Mucosa of descending colon (tissue), 3 donors: ENCODE data around the gene LCE1B. TPM values are rescaled to one million over a fixed set of nuclear protein-coding genes. Genes with fewer than 3 reads are reported as not detected.

ENCODE experiments used
- ATAC-seq: fragments of 200-7000 bp; cut with Tn5 transposase; one replicate; pipeline ENCODE4 v1.9.1; 2020; ENCODE audit warnings: mild to moderate bottlenecking, moderate library complexity
- DNase-seq, 3 donors: peaks; one replicate each; pipeline ENCODE4 v3.0.0-alpha.2; 2020
- H3K36me3 ChIP-seq: fragments of 200-600 bp; one replicate; pipeline ENCODE4 v1.8.0; 2021; ENCODE audit warnings: low read depth, mild to moderate bottlenecking
- H3K4me1 ChIP-seq: fragments of 200-600 bp; one replicate; pipeline ENCODE4 v1.8.0; 2021; ENCODE audit warnings: low read depth, mild to moderate bottlenecking
- H3K4me3 ChIP-seq: fragments of 200-600 bp; one replicate; pipeline ENCODE4 v1.8.0; 2021; ENCODE audit warnings: mild to moderate bottlenecking
- H3K9me3 ChIP-seq: fragments of 200-600 bp; one replicate; pipeline ENCODE4 v1.8.0; 2021; ENCODE audit warnings: mild to moderate bottlenecking
- intact Hi-C, 2 donors: fragments of 100-400 bp; cut with DNase I in 1 of 2; cut with micrococcal nuclease in 1 of 2; formaldehyde crosslinking; loops; one replicate each; pipeline versions ENCODE4 v1.11.0 to v1.11.1; 2022; cut with DNase I, micrococcal nuclease
- total RNA-seq, 3 donors: library from RNA; stranded (reverse); fragmentation: NEBNext Ultra II Directional in 2 of 3; extraction: Animal tissue kit (Norgen Biotek cat#: 25700) in 2 of 3; gene quantifications; one replicate each; pipeline versions ENCODE4 v1.2.1 to v1.2.4, GENCODE V29; 2021 to 2023
- TF ChIP-seq, protein P1 (sequence below): fragments of 200-600 bp; IDR thresholded peaks from one replicate; pipeline ENCODE4 v1.8.0; 2022; ENCODE audit warnings: antibody characterized with exemption, mild to moderate bottlenecking
- donor health status: DM: no; HTN: no; CAD: no; lungs with moderate emphysema.
- donor health status: DM: no; HTN: no; CAD: no.
- donor health status: DM: no; HTN: yes; CAD: no.

The LCE1B gene
- total RNA-seq, 3 donors from 2014 or later = not detected

DNA sequence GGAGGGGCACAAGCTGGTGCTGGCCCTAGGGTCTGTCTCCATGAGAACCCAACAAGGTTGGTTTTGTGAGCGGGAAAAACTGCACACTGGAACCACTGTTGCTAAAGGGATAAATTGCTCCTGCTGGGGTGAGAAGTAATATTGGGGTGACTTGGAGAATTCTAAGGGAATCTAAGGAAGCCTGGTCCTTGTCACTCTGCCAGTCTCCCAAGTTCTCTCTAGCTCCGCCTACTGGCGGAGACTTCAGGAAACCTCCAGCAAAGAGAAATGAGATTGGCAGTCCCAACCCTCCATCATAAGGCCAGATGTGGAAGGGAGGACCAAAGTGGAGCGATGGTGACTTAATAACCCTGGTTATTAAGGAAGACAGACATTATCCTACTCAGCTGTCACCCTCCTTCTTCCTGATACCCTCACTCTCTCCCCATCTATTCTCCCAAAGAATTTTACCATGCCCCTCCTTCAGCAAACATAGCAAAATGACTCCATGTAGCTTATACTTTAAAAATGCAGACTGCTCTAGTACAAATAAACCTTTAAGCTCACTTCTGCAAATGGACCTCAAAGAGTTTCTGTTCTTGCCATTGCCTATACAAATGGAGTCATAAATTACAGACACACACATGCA, 34.1 kb upstream of the LCE1B start:
- Histone ChIP-seq H3K4me3 (no peak overlapping the region), H3K9me3 (no peaks in the 10 kb centered on the region), H3K4me1 (no peaks in the 10 kb centered on the region), H3K36me3 (no peaks in the 10 kb centered on the region)
- no peak for ATAC-seq
- peak in 1 of 3 donors; percentile 6 for DNase-seq
- intact Hi-C loops = no loop called here
- TF ChIP-seq, protein P1, sequence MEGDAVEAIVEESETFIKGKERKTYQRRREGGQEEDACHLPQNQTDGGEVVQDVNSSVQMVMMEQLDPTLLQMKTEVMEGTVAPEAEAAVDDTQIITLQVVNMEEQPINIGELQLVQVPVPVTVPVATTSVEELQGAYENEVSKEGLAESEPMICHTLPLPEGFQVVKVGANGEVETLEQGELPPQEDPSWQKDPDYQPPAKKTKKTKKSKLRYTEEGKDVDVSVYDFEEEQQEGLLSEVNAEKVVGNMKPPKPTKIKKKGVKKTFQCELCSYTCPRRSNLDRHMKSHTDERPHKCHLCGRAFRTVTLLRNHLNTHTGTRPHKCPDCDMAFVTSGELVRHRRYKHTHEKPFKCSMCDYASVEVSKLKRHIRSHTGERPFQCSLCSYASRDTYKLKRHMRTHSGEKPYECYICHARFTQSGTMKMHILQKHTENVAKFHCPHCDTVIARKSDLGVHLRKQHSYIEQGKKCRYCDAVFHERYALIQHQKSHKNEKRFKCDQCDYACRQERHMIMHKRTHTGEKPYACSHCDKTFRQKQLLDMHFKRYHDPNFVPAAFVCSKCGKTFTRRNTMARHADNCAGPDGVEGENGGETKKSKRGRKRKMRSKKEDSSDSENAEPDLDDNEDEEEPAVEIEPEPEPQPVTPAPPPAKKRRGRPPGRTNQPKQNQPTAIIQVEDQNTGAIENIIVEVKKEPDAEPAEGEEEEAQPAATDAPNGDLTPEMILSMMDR = no peak

DNA sequence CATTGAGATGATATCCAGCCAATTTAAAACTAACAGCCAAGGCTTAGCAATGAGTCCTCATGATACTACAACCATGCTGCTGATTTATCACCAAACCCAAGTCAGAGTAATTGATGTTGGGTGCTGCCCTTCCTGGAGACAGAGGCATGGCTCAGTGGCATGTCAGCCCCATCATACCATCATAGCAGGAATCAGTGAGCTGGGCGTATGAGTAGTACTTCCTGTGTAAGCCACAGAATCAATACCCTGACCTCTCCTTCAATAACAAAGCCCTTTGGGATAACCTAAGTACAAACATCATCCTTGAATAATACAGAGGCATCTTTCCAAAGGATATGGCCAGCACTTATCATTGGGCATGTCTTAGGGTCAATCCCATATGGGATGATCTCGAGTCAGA, 28.7 kb upstream of the LCE1B start:
- DNase-seq = no peak
- no peak for ATAC-seq
- Histone ChIP-seq H3K4me1 (no peaks in the 10 kb centered on the region), H3K9me3 (no peaks in the 10 kb centered on the region), H3K4me3 (no peak overlapping the region), H3K36me3 (no peaks in the 10 kb centered on the region)
- TF ChIP-seq, protein P1 = no peak
- intact Hi-C loops = no loop called here

DNA sequence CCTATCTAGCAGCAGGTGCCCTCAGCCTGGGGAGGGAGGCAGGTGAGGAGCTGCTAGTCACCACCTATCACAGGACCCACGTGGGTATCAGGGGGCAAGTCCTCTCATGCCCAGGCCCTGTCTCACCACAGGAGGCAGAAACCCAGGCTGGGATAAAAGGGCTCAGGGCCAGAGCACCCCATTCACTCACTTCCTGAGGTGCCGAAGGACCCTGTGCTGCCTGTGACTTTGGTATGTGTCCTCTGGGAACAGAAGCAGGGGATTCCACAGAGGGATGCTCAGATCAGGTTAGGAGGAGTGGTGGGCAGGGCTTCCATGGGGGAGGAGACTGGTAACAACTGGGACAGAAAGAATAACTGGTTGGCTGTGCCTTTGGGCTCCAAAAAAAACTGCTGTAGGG, 25.7 kb upstream of the LCE1B start, which contains the start of gene LCE1E:
Gene LCE1E (plus strand): TSS at position 181 of the 400 bp plus-strand sequence. CDS start 1,043 bp downstream, outside the sequence.
- no peaks in the 10 kb centered on the region for H3K4me1 ChIP-seq
- H3K36me3 ChIP-seq = no peaks in the 10 kb centered on the region
- DNase-seq (no peak), ATAC-seq (no peak)
- no peak within 1 kb of the TSS for H3K4me3 ChIP-seq
- no peaks in the 10 kb centered on the region for H3K9me3 ChIP-seq
- TF ChIP-seq, protein P1 = no peak
- intact Hi-C loops = no loop called here

DNA sequence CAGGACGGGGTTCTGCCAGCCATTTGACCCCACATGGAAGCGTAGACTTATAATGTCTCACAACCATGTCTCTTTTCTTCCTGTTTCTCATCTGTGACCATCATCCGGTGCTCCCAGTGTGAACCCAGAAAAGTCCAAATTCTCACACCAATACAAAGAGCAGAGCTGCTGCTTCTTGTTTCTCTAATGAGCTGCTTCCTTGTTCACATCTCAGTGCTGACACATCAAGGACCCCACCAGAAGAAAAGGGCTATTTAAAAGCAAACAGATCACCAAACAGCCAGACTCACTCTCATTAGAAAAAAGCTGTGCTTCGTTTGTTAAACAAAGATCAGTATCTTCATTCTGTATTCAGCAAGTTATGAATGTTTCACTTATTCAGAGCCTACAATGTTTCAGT, 16.1 kb upstream of the LCE1B start:
- TF ChIP-seq, protein P1 = no peak
- ATAC-seq = no peak
- intact Hi-C loops = no loop called here
- H3K4me3 ChIP-seq = no peak overlapping the region
- H3K36me3 ChIP-seq = no peaks in the 10 kb centered on the region
- H3K4me1 ChIP-seq = no peaks in the 10 kb centered on the region
- no peaks in the 10 kb centered on the region for H3K9me3 ChIP-seq
- DNase-seq = no peak

DNA sequence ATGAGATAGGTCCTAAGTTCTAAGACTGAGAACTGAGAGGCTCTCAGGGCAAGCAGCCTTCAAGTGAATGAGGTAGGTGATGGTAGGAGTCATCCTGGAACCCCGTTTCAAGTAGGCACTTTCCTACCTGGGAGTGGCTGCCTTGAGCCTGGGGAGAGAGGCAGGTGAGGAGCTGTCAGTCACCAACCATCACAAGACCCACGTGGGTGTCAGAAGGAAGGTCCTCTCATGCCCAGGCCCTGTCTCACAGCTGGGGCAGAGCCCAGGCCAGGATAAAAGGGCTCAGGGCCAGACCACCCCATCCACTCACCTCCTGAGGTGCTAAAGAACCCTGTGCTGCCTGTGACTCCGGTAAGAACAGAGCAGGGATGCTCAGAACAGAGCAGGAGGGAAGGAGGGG, 15.3 kb upstream of the LCE1B start, which contains the start of gene LCE1D:
Gene LCE1D (plus strand): TSS at position 301 of the 400 bp plus-strand sequence. CDS start 1,074 bp downstream, outside the sequence.
- intact Hi-C loops = no loop called here
- no peaks in the 10 kb centered on the region for H3K36me3 ChIP-seq
- DNase-seq (no peak), ATAC-seq (no peak)
- TF ChIP-seq, protein P1 = no peak
- H3K4me1 ChIP-seq = no peaks in the 10 kb centered on the region
- H3K4me3 ChIP-seq = no peak within 1 kb of the TSS
- H3K9me3 ChIP-seq = no peaks in the 10 kb centered on the region
